HL-60 (cell line): ENCODE data around the gene ATP6V1F.

Source experiments
- GABPA ChIP-seq: IDR thresholded peaks from 2 replicates; pipeline ENCODE4 v1.6.1; 2012; ENCODE audit warnings: low read depth
- POLR2AphosphoS5 ChIP-seq: IDR thresholded peaks from 2 replicates; pipeline ENCODE4 v1.6.1; 2012; ENCODE audit warnings: low read depth
- TF ChIP-seq, protein P1 (sequence below): IDR thresholded peaks from one replicate; pipeline ENCODE4 v1.5.1; 2011; ENCODE audit warnings: low read length, control low read depth, inconsistent platforms; ENCODE audit not compliant: insufficient read depth

DNA sequence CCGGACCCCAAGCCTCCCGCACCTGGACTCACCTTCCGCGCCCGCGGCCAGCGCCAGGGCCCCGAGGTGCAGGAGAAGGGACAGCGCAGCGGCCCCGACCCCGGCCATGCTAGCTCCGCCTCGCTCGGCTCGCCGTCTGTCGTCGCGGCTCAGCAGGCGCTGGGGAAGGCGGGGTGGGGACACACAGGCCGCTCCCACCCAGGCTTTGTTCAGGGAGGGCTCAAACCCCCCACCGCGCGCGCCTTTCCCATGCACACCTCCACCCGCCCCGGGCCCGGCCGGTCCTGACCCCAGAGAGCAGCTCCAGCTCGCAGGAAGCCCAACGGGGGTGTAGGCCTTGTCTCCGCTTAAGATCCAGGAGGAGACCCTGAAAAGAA is 47.9 kb downstream of the ATP6V1F start, which contains the start of gene KCP:
- TF ChIP-seq, protein P1, sequence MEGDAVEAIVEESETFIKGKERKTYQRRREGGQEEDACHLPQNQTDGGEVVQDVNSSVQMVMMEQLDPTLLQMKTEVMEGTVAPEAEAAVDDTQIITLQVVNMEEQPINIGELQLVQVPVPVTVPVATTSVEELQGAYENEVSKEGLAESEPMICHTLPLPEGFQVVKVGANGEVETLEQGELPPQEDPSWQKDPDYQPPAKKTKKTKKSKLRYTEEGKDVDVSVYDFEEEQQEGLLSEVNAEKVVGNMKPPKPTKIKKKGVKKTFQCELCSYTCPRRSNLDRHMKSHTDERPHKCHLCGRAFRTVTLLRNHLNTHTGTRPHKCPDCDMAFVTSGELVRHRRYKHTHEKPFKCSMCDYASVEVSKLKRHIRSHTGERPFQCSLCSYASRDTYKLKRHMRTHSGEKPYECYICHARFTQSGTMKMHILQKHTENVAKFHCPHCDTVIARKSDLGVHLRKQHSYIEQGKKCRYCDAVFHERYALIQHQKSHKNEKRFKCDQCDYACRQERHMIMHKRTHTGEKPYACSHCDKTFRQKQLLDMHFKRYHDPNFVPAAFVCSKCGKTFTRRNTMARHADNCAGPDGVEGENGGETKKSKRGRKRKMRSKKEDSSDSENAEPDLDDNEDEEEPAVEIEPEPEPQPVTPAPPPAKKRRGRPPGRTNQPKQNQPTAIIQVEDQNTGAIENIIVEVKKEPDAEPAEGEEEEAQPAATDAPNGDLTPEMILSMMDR = no peak
- TF ChIP-seq POLR2AphosphoS5 (no peak), GABPA (no peak)
